ENCODE measurements around the gene PRPF18. TPM values are rescaled to one million over a fixed set of nuclear protein-coding genes. Genes with fewer than 3 reads are reported as not detected.

PRPF18 gene
- total and polyA plus RNA-seq, 2 of the 4 experiments (the other 2 are of a cell fraction) = 10.0 to 16.9 TPM

GRCh38 chr10:13657101-13657680 is 70.4 kb downstream of the PRPF18 start:
- no peak overlapping the region for H2BK5ac ChIP-seq (ENCODE audit: low read depth, low read length, poor library complexity, severe bottlenecking)
- ChIA-PET CTCF (no interaction called here), POLR2A (ENCODE audit: unreplicated experiment) (no interaction called here)
- BruUV-seq (replicated peaks) = no TSS peak
- dilution Hi-C loops (cut with HindIII; ENCODE audit: low sequenced_read_pairs, unreplicated experiment) (no loop called here), in situ Hi-C loops (cut with MboI; ENCODE audit: low sequenced_read_pairs) (loop anchor here (25.0 kb wide), 1 partner anchor 430 kb away; no protein-coding TSS in a partner anchor), intact Hi-C loops (cut with micrococcal nuclease) (no loop called here)
- no peaks in the 10 kb centered on the region for H3K27me3 ChIP-seq (ENCODE audit: control insufficient read depth, insufficient read depth, low read length)
- no peak overlapping the region for H3K18ac ChIP-seq (ENCODE audit: low read depth, low read length)
- H2AK9ac ChIP-seq (replicated peaks; ENCODE audit: low read depth, low read length, poor library complexity) = no peak overlapping the region
- TF ChIP-seq RFX5 (IDR thresholded peaks at IDR 0.05; ENCODE audit: low read depth, low read length) (no peak), RCOR1 (IDR thresholded peaks at IDR 0.05; ENCODE audit: insufficient replicate concordance, low read length) (no peak)
- no peak overlapping the region for H4K8ac ChIP-seq (ENCODE audit: low read depth in 2 of 2, low read length in 2 of 2)
- H3K56ac ChIP-seq (ENCODE audit: extremely low read depth, insufficient read depth, low read length) = no peak overlapping the region
- H3K27ac ChIP-seq (ENCODE audit: insufficient read depth, low read length) = no peak overlapping the region
- no peak overlapping the region for H2AFZ ChIP-seq (replicated peaks; ENCODE audit: low read length, poor library complexity)
- H4K5ac ChIP-seq (ENCODE audit: low read depth, low read length) = no peak overlapping the region
- H3K9ac ChIP-seq (ENCODE audit: low read depth, low read length) = no peak overlapping the region
- H3K4ac ChIP-seq (ENCODE audit: low read depth, low read length) = no peak overlapping the region
- peaks cover 14% of the 10 kb centered on the region for H3K4me1 ChIP-seq (ENCODE audit: control insufficient read depth, insufficient read depth, low read length)
- H3K79me1 ChIP-seq (ENCODE audit: low read depth in 1 of 2, low read length in 2 of 2) = peaks cover 4 to 41% of the 10 kb centered on the region in 2 experiments; a peak in 2 of 4 replicates
- H3K4me3 ChIP-seq (ENCODE audit: insufficient read depth, low read depth, low read length) = no peak overlapping the region
- H2AK5ac ChIP-seq (ENCODE audit: low read depth, low read length) = no peak overlapping the region
- ATAC-seq (ENCODE audit: low read depth) (no peak), DNase-seq (no peak)
- no peak overlapping the region for H3K14ac ChIP-seq (replicated peaks; ENCODE audit: low read depth, low read length)
- H3K23ac ChIP-seq (ENCODE audit: low read depth, low read length) = no peak overlapping the region
- no peak overlapping the region for H2BK15ac ChIP-seq (ENCODE audit: low read depth, low read length)
- H4K91ac ChIP-seq (ENCODE audit: insufficient read depth, low read depth, low read length) = no peak overlapping the region
- no peak overlapping the region for H3K4me2 ChIP-seq (ENCODE audit: low read depth, low read length)
- WGBS, 2 experiments (ENCODE audit: extremely low coverage in 2 of 2, insufficient read length in 1 of 2) = 93% methylated on average over 36 of the region's 49 CpGs; no CpG with 5 or more reads in 1 of the 2 experiments
- peaks cover 3% of the 10 kb centered on the region; the same call in 1 of the 2 replicates for H4K20me1 ChIP-seq (ENCODE audit: insufficient read depth, low read length)
- H3K9me3 ChIP-seq (ENCODE audit: control insufficient read depth, insufficient read depth, low read length) = no peaks in the 10 kb centered on the region
- no peak overlapping the region for H2BK120ac ChIP-seq (ENCODE audit: low read depth, low read length)
- H3K9me1 ChIP-seq (ENCODE audit: insufficient read depth, low read length) = no peaks in the 10 kb centered on the region; the same call in 1 of the 2 replicates
- no peak overlapping the region for H2BK20ac ChIP-seq (ENCODE audit: low read depth, low read length)
- H3K36me3 ChIP-seq (ENCODE audit: control insufficient read depth, insufficient read depth, low read length) = peaks cover 55% of the 10 kb centered on the region

Data from IMR-90 (cell line).